WTC11 (cell line): ENCODE data around the gene CLMN. TPM values are rescaled to one million over a fixed set of nuclear protein-coding genes. Genes with fewer than 3 reads are reported as not detected.

ENCODE experiments used
- ATAC-seq: fragments of 200-7000 bp; cut with Tn5 transposase; 2 replicates; pipeline ENCODE4 v1.10.0; 2021; ENCODE audit warnings: mild to moderate bottlenecking, moderate library complexity
- CTCF ChIA-PET: fragments of 300-600 bp; sonication (Branson Sonifier 250); formaldehyde crosslinking; loops from one replicate; lab custom pipeline; 2021; ENCODE audit warnings: antibody characterized with exemption; lab: Charles Lee
- POLR2A ChIA-PET: fragments of 350-600 bp; sonication (Branson Sonifier 250); formaldehyde crosslinking; loops from one replicate; lab custom pipeline; 2021; ENCODE audit warnings: antibody characterized with exemption; lab: Charles Lee
- DNase-seq: peaks from one replicate; pipeline ENCODE4 v3.0.0; 2021; ENCODE audit warnings: low spot score
- H3K27ac Mint-ChIP-seq: 2 replicates; pipeline ENCODE4 v1.8.0; 2021; ENCODE audit warnings: mixed read lengths
- H3K27me3 Mint-ChIP-seq: 2 replicates; pipeline ENCODE4 v1.8.0; 2021; ENCODE audit warnings: low read depth, mild to moderate bottlenecking, moderate library complexity, mixed read lengths
- H3K36me3 Mint-ChIP-seq: 2 replicates; pipeline ENCODE4 v1.8.0; 2021; ENCODE audit warnings: mixed read lengths
- H3K4me1 Mint-ChIP-seq: 2 replicates; pipeline ENCODE4 v1.8.0; 2022; ENCODE audit warnings: mixed read lengths
- H3K4me3 Mint-ChIP-seq: 2 replicates; pipeline ENCODE4 v1.8.0; 2021; ENCODE audit warnings: mild to moderate bottlenecking, moderate library complexity, mixed read lengths
- H3K9me3 Mint-ChIP-seq: 2 replicates; pipeline ENCODE4 v1.8.0; 2021; ENCODE audit warnings: mixed read lengths
- CBFB ChIP-seq: sonication (generic); formaldehyde crosslinking; IDR thresholded peaks from 2 replicates; pipeline ENCODE4 v1.8.1; 2022; ENCODE audit warnings: mild to moderate bottlenecking, low read depth, missing genetic modification reagents
- CREM ChIP-seq: sonication (generic); formaldehyde crosslinking; IDR thresholded peaks from 2 replicates; pipeline ENCODE4 v1.8.1; 2022; ENCODE audit warnings: mild to moderate bottlenecking, missing genetic modification reagents, moderate library complexity
- ELF4 ChIP-seq: sonication (generic); formaldehyde crosslinking; IDR thresholded peaks from 2 replicates; pipeline ENCODE4 v1.8.1; 2022; ENCODE audit warnings: low read depth, mild to moderate bottlenecking, moderate library complexity, missing genetic modification reagents
- ESRRA ChIP-seq: sonication (generic); formaldehyde crosslinking; IDR thresholded peaks from 2 replicates; pipeline ENCODE4 v1.8.1; 2022; ENCODE audit warnings: mild to moderate bottlenecking, missing genetic modification reagents, borderline replicate concordance
- ETV6 ChIP-seq: sonication (generic); formaldehyde crosslinking; IDR thresholded peaks from 2 replicates; pipeline ENCODE4 v1.8.1; 2022; ENCODE audit warnings: mild to moderate bottlenecking, missing genetic modification reagents
- HMGA2 ChIP-seq: fragments of 250-450 bp; sonication (Bioruptor Pico); IDR thresholded peaks from 2 replicates; pipeline ENCODE4 v1.4.0; 2021; ENCODE audit warnings: mild to moderate bottlenecking, moderate library complexity
- IRF2 ChIP-seq: sonication (generic); formaldehyde crosslinking; IDR thresholded peaks from 2 replicates; pipeline ENCODE4 v1.8.0; 2022; ENCODE audit warnings: low read depth, missing genetic modification reagents, borderline replicate concordance
- JAZF1 ChIP-seq: fragments of 250-450 bp; sonication (Bioruptor Pico); IDR thresholded peaks from 2 replicates; pipeline ENCODE4 v1.9.0; 2021; ENCODE audit warnings: moderate library complexity, mild to moderate bottlenecking, inconsistent platforms
- NFYB ChIP-seq: sonication (generic); formaldehyde crosslinking; conservative IDR thresholded peaks from 2 replicates; pipeline ENCODE4 v1.8.0; 2022; ENCODE audit warnings: low read depth, missing genetic modification reagents
- SMAD3 ChIP-seq: sonication (generic); formaldehyde crosslinking; IDR thresholded peaks from 2 replicates; pipeline ENCODE4 v1.8.0; 2022; ENCODE audit warnings: missing genetic modification reagents, mild to moderate bottlenecking, borderline replicate concordance
- TP53 ChIP-seq: sonication (generic); formaldehyde crosslinking; IDR thresholded peaks from 2 replicates; pipeline ENCODE4 v1.8.1; 2023; ENCODE audit warnings: mild to moderate bottlenecking, missing genetic modification reagents
- ZNF121 ChIP-seq: sonication (generic); formaldehyde crosslinking; IDR thresholded peaks from 2 replicates; pipeline ENCODE4 v1.8.0; 2023; ENCODE audit warnings: missing genetic modification reagents
- ZNF138 ChIP-seq: sonication (generic); formaldehyde crosslinking; conservative IDR thresholded peaks from 2 replicates; pipeline ENCODE4 v1.8.1; 2022; ENCODE audit warnings: mild to moderate bottlenecking, moderate library complexity, missing genetic modification reagents
- ZNF263 ChIP-seq: sonication (generic); formaldehyde crosslinking; IDR thresholded peaks from 2 replicates; pipeline ENCODE4 v1.8.1; 2022; ENCODE audit warnings: low read depth, mild to moderate bottlenecking, moderate library complexity, missing genetic modification reagents
- ZNF317 ChIP-seq: sonication (generic); formaldehyde crosslinking; IDR thresholded peaks from 2 replicates; pipeline ENCODE4 v1.8.1; 2023; ENCODE audit warnings: low read depth, mild to moderate bottlenecking, moderate library complexity, missing genetic modification reagents, borderline replicate concordance
- ZNF396 ChIP-seq: fragments of 250-450 bp; sonication (Bioruptor Pico); IDR thresholded peaks from 2 replicates; pipeline ENCODE4 v1.8.0; 2021; ENCODE audit warnings: mild to moderate bottlenecking, moderate library complexity, borderline replicate concordance
- ZNF671 ChIP-seq: fragments of 250-450 bp; sonication (Bioruptor Pico); IDR thresholded peaks from 2 replicates; pipeline ENCODE4 v1.8.0; 2021; ENCODE audit warnings: mild to moderate bottlenecking
- total RNA-seq: library from RNA; stranded (reverse); gene quantifications from 3 replicates; pipeline ENCODE4 v1.2.3, GENCODE V29; 2021
- TF ChIP-seq, protein P1 (sequence below): sonication (generic); formaldehyde crosslinking; IDR thresholded peaks from 2 replicates; pipeline ENCODE4 v1.8.1; 2023; ENCODE audit warnings: mild to moderate bottlenecking, missing genetic modification reagents
- TF ChIP-seq, protein P2 (sequence below): fragments of 250-450 bp; sonication (Bioruptor Pico); IDR thresholded peaks from 2 replicates; pipeline ENCODE4 v1.8.0; 2021; ENCODE audit warnings: mild to moderate bottlenecking
- TF ChIP-seq, protein P3 (sequence below): sonication (generic); formaldehyde crosslinking; IDR thresholded peaks from 2 replicates; pipeline ENCODE4 v1.8.1; 2022; ENCODE audit warnings: mild to moderate bottlenecking, moderate library complexity, missing genetic modification reagents
- TF ChIP-seq, protein P4 (sequence below): fragments of 250-450 bp; sonication (Bioruptor Pico); IDR thresholded peaks from 2 replicates; pipeline ENCODE4 v2.1.2; 2022; ENCODE audit warnings: mild to moderate bottlenecking, moderate library complexity
- TF ChIP-seq, protein P5 (sequence below): fragments of 200-600 bp; IDR thresholded peaks from 2 replicates; pipeline ENCODE4 v1.8.0; 2022; ENCODE audit warnings: antibody characterized with exemption
- TF ChIP-seq, protein P6 (sequence below): sonication (generic); formaldehyde crosslinking; IDR thresholded peaks from 2 replicates; pipeline ENCODE4 v1.8.1; 2023; ENCODE audit warnings: mild to moderate bottlenecking, missing genetic modification reagents
- TF ChIP-seq, protein P7 (sequence below): sonication (generic); formaldehyde crosslinking; conservative IDR thresholded peaks from 2 replicates; pipeline ENCODE4 v1.8.1; 2023; ENCODE audit warnings: mild to moderate bottlenecking, low read depth, missing genetic modification reagents, moderate library complexity

CLMN gene
- total RNA-seq, 1 experiment from 2014 or later, result 12.2 TPM

DNA sequence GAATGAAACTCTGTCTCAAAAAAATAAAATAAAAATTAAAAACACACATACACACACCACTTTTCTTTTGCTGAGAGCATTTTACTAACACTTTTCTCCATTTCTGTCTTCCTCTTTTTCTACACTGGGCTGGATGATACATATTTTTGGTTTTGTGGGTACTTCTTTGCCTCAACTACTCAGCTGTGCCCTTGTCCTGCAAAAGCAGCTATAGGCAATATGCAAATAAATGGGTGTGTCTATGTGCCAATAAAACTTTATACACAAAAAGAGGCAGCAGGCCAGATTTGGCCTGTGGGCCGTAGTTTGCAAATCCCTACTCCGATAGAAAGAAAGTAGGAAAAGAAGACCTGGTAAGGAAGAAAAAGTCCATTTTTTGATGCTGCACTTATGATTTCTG lies 6.5 kb downstream of the CLMN start:
- no peak for ATAC-seq
- ChIA-PET CTCF (no interaction called here), POLR2A (no interaction called here)
- H3K4me3 Mint-ChIP-seq, result no peak overlapping the region
- DNase-seq, result no peak
- H3K4me1 Mint-ChIP-seq, result peaks cover 21% of the 10 kb centered on the region
- TF ChIP-seq SMAD3 (CRISPR knock-in tag) (no peak), HMGA2 (CRISPR knock-in tag) (no peak), ZNF263 (no peak), ZNF671 (CRISPR knock-in tag) (no peak), IRF2 (CRISPR knock-in tag) (no peak), ZNF396 (CRISPR knock-in tag) (no peak), ELF4 (CRISPR knock-in tag) (no peak), CBFB (no peak), TP53 (CRISPR knock-in tag) (no peak), CREM (CRISPR knock-in tag) (no peak), JAZF1 (CRISPR knock-in tag) (no peak)
- TF ChIP-seq, protein P1, sequence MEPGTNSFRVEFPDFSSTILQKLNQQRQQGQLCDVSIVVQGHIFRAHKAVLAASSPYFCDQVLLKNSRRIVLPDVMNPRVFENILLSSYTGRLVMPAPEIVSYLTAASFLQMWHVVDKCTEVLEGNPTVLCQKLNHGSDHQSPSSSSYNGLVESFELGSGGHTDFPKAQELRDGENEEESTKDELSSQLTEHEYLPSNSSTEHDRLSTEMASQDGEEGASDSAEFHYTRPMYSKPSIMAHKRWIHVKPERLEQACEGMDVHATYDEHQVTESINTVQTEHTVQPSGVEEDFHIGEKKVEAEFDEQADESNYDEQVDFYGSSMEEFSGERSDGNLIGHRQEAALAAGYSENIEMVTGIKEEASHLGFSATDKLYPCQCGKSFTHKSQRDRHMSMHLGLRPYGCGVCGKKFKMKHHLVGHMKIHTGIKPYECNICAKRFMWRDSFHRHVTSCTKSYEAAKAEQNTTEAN (CRISPR knock-in tag), result no peak
- TF ChIP-seq, protein P2, sequence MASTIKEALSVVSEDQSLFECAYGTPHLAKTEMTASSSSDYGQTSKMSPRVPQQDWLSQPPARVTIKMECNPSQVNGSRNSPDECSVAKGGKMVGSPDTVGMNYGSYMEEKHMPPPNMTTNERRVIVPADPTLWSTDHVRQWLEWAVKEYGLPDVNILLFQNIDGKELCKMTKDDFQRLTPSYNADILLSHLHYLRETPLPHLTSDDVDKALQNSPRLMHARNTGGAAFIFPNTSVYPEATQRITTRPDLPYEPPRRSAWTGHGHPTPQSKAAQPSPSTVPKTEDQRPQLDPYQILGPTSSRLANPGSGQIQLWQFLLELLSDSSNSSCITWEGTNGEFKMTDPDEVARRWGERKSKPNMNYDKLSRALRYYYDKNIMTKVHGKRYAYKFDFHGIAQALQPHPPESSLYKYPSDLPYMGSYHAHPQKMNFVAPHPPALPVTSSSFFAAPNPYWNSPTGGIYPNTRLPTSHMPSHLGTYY (CRISPR knock-in tag), result no peak
- TF ChIP-seq, protein P3, sequence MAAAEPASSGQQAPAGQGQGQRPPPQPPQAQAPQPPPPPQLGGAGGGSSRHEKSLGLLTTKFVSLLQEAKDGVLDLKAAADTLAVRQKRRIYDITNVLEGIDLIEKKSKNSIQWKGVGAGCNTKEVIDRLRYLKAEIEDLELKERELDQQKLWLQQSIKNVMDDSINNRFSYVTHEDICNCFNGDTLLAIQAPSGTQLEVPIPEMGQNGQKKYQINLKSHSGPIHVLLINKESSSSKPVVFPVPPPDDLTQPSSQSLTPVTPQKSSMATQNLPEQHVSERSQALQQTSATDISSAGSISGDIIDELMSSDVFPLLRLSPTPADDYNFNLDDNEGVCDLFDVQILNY (CRISPR knock-in tag), result no peak
- TF ChIP-seq, protein P4, sequence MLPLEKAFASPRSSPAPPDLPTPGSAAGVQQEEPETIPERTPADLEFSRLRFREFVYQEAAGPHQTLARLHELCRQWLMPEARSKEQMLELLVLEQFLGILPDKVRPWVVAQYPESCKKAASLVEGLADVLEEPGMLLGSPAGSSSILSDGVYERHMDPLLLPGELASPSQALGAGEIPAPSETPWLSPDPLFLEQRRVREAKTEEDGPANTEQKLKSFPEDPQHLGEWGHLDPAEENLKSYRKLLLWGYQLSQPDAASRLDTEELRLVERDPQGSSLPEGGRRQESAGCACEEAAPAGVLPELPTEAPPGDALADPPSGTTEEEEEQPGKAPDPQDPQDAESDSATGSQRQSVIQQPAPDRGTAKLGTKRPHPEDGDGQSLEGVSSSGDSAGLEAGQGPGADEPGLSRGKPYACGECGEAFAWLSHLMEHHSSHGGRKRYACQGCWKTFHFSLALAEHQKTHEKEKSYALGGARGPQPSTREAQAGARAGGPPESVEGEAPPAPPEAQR (CRISPR knock-in tag), result no peak
- H3K9me3 Mint-ChIP-seq, result peaks cover 10% of the 10 kb centered on the region
- H3K27me3 Mint-ChIP-seq, result peaks cover 12% of the 10 kb centered on the region
- no peaks in the 10 kb centered on the region for H3K36me3 Mint-ChIP-seq
- no peak overlapping the region for H3K27ac Mint-ChIP-seq

DNA sequence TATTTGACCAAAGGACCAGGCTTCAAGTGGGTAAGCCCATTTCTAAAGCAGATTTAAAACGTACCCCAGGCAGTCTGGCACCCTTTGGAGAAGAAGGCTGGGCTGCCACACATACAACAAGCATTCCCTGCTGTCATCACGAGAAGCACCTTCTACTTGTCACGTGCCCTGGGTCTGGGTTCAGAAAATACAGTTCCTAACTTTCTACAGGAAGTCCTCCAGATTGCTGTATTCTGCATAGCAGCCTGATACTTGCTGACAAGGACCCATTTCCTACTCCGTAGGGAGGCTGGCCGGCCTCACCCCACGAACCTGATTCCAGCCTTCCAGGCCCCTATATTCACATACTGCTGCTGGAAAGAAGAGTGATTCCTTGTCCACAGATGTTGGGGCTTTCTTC lies 7.4 kb downstream of the CLMN start:
- POLR2A ChIA-PET, result no interaction called here
- H3K9me3 Mint-ChIP-seq, result peaks cover 10% of the 10 kb centered on the region
- H3K36me3 Mint-ChIP-seq, result no peaks in the 10 kb centered on the region
- peak overlapping the region; percentile 8; the same call in 1 of the 2 replicates for H3K27ac Mint-ChIP-seq
- CTCF ChIA-PET, result no interaction called here
- H3K27me3 Mint-ChIP-seq, result peaks cover 5% of the 10 kb centered on the region
- H3K4me1 Mint-ChIP-seq, result peaks cover 18% of the 10 kb centered on the region
- DNase-seq (no peak), ATAC-seq (peak; percentile 28; the same call in 1 of the 2 replicates)
- H3K4me3 Mint-ChIP-seq, result no peak overlapping the region
- TF ChIP-seq, protein P3 (CRISPR knock-in tag), result no peak
- TF ChIP-seq, protein P5, sequence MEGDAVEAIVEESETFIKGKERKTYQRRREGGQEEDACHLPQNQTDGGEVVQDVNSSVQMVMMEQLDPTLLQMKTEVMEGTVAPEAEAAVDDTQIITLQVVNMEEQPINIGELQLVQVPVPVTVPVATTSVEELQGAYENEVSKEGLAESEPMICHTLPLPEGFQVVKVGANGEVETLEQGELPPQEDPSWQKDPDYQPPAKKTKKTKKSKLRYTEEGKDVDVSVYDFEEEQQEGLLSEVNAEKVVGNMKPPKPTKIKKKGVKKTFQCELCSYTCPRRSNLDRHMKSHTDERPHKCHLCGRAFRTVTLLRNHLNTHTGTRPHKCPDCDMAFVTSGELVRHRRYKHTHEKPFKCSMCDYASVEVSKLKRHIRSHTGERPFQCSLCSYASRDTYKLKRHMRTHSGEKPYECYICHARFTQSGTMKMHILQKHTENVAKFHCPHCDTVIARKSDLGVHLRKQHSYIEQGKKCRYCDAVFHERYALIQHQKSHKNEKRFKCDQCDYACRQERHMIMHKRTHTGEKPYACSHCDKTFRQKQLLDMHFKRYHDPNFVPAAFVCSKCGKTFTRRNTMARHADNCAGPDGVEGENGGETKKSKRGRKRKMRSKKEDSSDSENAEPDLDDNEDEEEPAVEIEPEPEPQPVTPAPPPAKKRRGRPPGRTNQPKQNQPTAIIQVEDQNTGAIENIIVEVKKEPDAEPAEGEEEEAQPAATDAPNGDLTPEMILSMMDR, result no peak
- TF ChIP-seq ETV6 (CRISPR knock-in tag) (no peak), CBFB (no peak), ZNF121 (CRISPR knock-in tag) (no peak), NFYB (CRISPR knock-in tag) (no peak), ZNF317 (CRISPR knock-in tag) (no peak), ZNF138 (no peak), ESRRA (CRISPR knock-in tag) (no peak)
- TF ChIP-seq, protein P6, sequence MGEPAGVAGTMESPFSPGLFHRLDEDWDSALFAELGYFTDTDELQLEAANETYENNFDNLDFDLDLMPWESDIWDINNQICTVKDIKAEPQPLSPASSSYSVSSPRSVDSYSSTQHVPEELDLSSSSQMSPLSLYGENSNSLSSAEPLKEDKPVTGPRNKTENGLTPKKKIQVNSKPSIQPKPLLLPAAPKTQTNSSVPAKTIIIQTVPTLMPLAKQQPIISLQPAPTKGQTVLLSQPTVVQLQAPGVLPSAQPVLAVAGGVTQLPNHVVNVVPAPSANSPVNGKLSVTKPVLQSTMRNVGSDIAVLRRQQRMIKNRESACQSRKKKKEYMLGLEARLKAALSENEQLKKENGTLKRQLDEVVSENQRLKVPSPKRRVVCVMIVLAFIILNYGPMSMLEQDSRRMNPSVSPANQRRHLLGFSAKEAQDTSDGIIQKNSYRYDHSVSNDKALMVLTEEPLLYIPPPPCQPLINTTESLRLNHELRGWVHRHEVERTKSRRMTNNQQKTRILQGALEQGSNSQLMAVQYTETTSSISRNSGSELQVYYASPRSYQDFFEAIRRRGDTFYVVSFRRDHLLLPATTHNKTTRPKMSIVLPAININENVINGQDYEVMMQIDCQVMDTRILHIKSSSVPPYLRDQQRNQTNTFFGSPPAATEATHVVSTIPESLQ (CRISPR knock-in tag), result no peak
- TF ChIP-seq, protein P7, sequence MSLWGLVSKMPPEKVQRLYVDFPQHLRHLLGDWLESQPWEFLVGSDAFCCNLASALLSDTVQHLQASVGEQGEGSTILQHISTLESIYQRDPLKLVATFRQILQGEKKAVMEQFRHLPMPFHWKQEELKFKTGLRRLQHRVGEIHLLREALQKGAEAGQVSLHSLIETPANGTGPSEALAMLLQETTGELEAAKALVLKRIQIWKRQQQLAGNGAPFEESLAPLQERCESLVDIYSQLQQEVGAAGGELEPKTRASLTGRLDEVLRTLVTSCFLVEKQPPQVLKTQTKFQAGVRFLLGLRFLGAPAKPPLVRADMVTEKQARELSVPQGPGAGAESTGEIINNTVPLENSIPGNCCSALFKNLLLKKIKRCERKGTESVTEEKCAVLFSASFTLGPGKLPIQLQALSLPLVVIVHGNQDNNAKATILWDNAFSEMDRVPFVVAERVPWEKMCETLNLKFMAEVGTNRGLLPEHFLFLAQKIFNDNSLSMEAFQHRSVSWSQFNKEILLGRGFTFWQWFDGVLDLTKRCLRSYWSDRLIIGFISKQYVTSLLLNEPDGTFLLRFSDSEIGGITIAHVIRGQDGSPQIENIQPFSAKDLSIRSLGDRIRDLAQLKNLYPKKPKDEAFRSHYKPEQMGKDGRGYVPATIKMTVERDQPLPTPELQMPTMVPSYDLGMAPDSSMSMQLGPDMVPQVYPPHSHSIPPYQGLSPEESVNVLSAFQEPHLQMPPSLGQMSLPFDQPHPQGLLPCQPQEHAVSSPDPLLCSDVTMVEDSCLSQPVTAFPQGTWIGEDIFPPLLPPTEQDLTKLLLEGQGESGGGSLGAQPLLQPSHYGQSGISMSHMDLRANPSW, result no peak
